CD4-positive, alpha-beta T cell treated with Interleukin-12 subunit alpha and Interleukin-12 subunit beta, for 1 hour (primary cell): ENCODE results near the gene VEZT.
"Not testable (repeated sequence)": the region's sequence is repeated elsewhere in the genome, so short reads cannot be mapped to it uniquely, and the experiment has no call there.

Source experiments
- DNase-seq: peaks from one replicate; pipeline ENCODE4 v3.0.0-alpha.2; 2020

The VEZT gene

DNA sequence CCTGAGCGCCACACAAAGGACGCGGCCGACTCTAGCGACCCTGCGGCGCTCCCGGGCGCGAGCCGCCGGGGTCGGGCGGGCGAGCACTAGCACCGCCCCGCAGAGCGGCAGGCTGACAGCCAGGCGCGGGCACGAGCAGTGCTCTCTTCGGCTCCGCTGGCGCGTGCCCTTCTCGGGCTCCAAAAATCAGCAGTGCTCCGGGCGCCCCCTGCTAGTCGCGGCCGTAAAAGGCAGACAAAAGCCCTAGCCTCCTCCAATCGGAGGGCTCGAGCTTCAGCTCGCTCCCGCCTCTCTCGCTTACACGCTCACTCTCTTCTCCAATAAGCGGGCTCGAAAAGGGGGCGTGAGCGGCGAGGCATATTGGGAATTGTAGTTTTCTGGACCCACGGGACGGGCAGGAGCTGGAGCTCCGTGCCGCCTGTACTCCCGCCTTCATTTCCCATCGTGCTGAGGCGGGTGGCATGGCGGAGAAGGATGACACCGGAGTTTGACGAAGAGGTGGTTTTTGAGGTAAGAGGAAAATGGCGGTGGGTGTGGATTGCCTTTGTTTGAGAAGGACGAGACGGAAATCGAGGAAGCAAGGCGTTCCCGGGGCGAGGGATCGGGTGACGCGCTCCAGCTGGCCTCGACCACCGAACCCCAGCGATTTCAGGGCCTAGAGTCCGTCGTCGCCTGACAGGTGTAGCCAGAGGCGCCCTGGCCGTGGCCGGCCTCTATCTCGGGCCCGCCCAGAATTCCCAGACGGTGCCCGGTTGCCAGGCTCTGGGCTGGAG is at the start of gene VEZT, which contains the start of gene FGD6:
TSS of gene VEZT (plus strand) at position 431 of the 773 bp plus-strand sequence. CDS start at position 475, 44 bp downstream.
TSS of gene FGD6 (minus strand) at position 91 of the 773 bp plus-strand sequence. CDS start 227 bp downstream, outside the sequence.
- peak; percentile 98 for DNase-seq

DNA sequence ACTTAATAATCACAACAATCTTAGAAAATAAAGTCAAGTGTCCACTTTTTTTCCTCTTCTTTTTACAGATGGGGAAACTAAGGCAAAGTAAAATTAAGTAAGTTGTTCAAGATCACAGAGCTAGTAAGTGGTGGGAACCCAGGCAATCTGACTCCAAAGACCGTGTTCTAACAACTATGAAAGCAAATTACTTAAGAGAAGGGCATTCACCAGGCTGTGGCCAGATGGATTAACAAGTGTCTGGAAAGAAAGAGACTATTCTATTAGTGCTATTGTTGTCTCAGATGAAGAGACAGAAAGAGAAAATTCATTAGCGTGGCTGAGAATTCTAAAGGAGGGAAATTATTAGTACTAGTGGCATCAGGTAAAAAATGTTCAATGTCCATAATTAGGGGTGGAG is 48.9 kb upstream of the VEZT start:
- no peak for DNase-seq

DNA sequence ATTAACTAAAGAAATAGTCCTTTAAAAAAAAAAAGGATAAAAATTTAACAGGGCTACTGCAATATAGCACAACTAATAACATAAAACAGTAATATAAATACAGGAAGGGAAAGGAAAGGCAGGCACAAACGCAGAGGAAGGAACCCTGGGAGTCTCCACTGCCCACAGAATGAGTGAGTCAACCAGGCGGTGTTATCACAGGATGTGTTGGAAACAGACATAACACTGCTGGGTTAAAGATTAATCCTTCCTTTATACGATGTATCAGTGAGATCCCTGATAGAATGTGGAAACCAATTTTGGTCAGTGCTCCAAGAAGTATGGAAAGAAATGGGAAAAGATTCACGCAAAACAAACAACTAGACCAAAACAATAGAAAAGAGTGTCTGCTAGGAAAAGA is 48.2 kb upstream of the VEZT start:
- DNase-seq = no peak

GRCh38 chr12:95173392-95174251 is 44.0 kb upstream of the VEZT start:
- DNase-seq = no peak

DNA sequence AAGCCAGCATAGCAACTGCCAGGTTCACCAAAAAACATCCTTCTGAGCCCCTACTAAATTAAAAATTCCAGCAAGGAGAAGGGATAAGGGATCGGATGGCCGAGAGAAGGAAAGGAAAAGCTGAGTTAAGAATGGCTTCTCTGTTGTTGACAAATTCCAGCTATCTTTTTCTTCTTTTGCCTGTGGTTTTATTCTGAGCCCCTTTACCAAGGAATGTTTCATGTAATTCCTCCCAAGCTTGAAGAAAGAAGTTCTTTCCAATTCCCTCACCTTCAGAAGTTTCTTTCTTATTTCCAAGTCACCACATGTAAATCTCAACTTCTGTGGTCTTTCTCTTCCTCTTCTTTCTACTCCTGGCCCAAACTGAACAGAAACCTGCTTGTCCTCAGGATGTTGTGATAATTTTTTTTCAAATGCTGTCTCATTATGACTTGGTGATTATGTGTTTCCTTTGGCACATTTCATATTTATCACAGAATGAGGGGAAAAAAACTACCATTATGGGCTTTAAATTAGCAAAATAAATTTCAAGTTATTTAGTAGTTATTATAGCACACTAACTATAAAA is 40.3 kb upstream of the VEZT start:
- no peak for DNase-seq

DNA sequence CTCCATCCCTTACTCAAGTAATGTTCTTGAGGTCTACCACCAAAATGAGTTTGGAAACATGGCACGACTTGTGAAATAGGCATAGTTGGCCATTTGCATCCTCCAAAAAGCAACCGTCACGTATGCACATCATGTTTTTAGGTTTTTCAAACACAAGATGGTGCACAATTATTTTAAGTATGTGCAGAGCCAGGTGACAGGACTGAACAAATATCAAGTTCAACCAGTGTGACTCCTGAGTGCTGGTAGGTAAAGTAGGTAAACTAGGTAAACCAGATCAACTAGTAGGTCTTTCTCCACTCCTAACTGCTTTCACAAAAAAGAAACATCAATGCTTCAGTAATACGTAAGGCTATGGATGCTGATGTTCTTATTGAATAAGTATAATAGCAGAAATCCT is 39.5 kb upstream of the VEZT start:
- no peak for DNase-seq

GRCh38 chr12:95179011-95179410 is 38.6 kb upstream of the VEZT start:
- no peak for DNase-seq

GRCh38 chr12:95181103-95181502 is 36.5 kb upstream of the VEZT start:
- no peak for DNase-seq

- no peak for DNase-seq
Observed at GRCh38 chr12:95182868-95183415, 34.7 kb upstream of the VEZT start.

DNA sequence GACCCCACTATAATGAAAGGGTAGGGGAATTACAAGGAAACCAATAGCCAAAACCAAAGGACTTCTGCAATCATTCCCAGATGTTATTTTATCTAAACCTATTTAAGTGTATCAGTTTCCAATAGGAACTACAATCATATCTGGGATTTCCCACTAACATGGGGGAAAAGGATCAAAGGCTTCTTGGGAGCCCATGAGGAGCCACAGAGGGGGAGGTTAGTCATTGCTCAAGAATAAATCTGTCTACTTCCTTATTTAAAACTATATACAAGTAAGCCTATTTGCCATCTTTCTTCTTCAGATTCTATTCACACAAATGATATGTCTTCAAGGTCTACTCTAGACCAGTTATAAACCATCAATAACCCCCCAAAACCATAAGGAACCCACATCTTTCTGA is 33.5 kb upstream of the VEZT start:
- no peak for DNase-seq

GRCh38 chr12:95185072-95185471 is 32.5 kb upstream of the VEZT start:
- no peak for DNase-seq

DNA sequence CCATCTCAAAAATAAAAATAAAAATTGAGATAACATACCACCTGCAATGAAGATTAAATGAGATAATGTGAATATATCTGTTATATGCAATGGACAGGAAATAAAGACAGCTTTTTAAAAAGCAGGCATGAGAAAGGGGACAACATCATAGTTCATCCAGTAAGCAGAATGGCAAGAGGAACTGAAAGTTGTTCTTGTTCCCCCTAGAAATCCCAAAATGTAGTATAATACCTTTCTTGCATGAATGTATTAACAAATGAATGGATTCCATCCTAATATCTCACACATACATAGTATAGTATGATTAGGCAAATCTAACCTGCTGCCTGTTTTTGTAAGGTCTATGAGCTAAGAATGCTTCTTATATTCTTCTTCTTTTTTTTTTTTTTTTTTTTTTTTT is 31.8 kb upstream of the VEZT start:
- no peak for DNase-seq

GRCh38 chr12:95187865-95188415 is 29.7 kb upstream of the VEZT start:
- no peak for DNase-seq

DNA sequence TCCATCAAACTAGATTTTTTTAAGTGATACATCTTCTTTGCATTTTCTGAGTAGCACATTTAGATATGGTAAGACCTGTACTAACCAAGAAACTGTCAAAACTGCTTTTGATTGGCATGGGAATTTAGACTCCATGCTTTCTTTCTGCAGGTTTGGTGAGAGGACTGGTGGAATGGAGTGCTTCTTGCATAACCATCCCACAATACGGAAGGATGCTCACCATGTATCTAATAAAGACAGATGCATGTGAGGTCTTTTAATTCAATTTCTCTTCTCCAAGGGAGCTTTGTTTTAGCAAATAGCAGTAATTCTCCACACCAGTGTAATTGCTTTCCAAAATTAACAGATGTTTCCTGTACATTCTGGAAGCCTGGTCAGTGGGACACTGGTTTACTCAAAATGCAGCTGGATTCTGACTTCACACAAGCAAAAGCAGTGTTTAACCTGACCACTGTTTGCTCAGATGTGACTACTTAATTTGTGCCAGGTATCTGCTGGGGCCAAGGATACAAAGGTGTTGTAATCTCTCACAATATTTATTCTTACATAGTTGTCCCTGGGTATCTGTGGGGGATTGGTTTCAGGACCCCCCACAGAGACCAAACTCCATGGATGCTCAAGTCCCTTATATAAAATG is 26.4 kb upstream of the VEZT start:
- DNase-seq = no peak

GRCh38 chr12:95192271-95192670 is 25.3 kb upstream of the VEZT start:
- DNase-seq = no peak

DNA sequence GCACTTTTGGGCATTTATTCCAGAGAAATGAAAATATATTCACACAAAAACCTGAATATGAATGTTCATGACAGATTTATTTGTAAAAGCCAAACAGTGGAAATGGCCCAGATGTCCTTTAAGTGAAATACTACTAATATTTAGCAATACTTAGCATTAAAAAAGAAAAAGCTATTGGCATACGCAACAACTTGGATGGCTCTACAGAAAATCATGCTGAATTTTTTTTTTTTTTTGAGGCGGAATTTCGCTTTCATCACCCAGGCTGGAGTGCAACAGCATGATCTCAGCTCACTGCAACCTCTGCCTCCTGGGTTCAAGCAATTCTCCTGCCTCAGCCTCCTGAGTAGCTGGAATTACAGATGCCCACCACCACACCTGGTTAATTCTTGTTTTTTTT is 24.5 kb upstream of the VEZT start:
- DNase-seq = no peak

GRCh38 chr12:95195122-95195521 is 22.5 kb upstream of the VEZT start:
- no peak for DNase-seq

GRCh38 chr12:95196875-95197569 is 20.6 kb upstream of the VEZT start:
- not testable (repeated sequence) for DNase-seq

- DNase-seq = no peak
Observed at GRCh38 chr12:95197636-95198035, 20.0 kb upstream of the VEZT start.

GRCh38 chr12:95198914-95199313 is 18.7 kb upstream of the VEZT start:
- no peak for DNase-seq

DNA sequence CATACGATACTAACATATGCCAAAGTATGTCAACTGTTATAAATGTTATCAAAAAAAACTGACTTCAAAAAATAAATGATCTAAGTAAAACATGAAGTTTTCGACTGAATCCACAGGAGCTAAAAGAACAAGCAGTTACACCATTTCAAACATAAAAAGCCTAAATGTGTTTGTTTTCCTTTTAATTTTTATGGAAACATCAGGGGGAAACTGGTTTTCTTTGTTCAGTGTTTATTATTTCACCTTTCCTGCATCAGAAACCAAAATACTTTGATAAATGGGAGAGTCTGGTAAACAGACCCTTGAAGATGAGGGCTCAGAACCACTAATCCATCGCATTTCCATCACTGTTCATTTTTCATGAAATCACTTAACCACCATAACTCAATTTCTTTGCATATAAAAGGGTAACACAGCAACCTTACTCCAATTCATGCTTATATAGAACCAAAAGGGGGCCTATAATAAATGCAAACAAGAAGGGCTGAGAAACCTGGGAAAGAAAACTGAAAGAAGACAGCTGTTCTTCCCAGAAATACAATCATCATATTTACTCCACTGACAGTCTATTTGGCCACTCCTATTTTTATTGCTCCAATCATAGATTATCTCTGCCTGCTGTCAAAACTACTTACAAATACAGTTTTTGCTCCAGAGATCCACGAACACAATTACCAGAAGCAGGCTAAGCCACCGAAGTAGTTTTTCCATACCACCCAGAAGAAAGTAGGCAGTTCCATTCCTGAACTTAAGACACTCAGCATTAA is 17.3 kb upstream of the VEZT start:
- DNase-seq = no peak
